ENCODE measurements around the gene BACE1. TPM values are rescaled to one million over a fixed set of nuclear protein-coding genes. Genes with fewer than 3 reads are reported as not detected.
"Not testable (repeated sequence)": the region's sequence is repeated elsewhere in the genome, so short reads cannot be mapped to it uniquely, and the experiment has no call there.

BACE1 gene
- total RNA-seq, 1 donor from 2014 or later, result 27.3 TPM

GRCh38 chr11:117278347-117278746 is 37.7 kb downstream of the BACE1 start:
- DNase-seq (ENCODE audit: low read depth), result no peak

DNA sequence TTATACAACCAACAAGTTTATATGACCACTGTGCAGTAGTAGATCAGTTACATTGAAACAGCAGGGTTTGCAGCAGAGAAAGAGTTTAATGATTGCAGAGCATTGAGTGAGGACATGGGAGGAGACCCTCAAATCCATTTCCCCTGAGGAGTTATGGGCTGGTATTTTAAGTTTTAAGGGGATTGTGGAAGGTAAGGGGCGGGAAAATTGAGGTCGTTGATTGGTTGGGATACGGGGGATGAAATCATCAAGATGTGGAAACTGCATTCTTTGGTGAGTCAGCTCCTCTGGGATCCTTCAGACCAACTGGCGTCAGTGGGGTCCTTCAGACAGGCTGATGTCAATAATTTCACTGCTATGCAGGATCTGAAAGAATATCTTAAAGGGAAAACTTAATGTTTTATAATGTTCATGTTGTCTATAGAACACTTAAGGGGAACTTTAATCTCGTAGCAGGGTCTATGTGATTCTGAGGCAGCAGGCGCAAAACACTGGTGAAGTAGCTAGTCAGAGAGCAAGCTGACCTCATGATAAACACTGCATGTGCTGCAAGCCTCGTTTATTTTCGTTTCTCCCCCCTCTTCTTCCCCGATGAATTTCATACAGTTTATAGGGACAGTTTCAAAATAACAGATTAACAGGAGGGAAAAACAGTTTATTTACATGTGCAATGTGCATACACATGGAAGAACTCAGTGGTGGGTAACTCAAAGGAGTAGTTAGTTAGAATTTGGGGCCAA is 42.3 kb downstream of the BACE1 start:
- no peak for DNase-seq (ENCODE audit: low read depth)

GRCh38 chr11:117272175-117272574 is 43.9 kb downstream of the BACE1 start:
- not testable (repeated sequence) for DNase-seq (ENCODE audit: low read depth)

DNA sequence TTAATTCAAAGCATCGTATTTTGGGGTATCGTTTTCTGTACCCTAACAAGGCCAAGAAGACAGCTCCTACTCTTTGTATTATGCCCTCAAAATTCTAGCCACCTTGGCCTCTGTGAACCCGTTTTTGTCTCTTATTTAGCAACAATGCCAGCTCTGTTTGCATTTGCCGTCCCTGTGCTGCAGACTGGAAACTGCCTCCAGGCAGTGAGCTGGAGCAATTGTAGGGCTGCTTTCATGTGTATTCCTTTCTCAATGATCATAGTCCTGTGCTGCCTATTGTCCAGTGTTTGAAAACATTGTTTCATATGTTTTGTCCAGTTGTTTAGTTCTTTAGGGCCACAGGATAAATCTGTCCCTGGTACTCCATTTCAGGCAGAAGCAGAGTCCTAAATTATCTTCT is 44.8 kb downstream of the BACE1 start:
- no peak for DNase-seq (ENCODE audit: low read depth)

GRCh38 chr11:117269856-117270255 is 46.2 kb downstream of the BACE1 start:
- DNase-seq (ENCODE audit: low read depth), result no peak

DNA sequence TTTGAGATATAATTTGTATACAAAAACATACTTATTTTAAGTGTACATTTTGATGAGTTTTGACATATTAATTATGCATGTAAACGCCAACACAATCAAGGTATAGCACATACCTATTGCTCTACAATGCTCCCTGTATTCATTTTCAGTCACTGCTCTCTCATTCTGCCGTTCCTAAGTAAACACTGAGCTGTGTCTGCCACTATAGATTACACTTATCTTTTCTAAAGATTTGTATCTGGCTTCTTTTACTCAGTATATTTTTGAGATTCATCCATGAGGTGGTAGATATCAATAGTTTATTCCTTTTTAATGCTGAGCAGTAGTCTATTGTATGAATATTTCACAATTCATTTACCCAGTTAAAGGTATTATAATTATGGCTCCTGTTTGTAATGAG is 50.3 kb downstream of the BACE1 start:
- no peak for DNase-seq (ENCODE audit: low read depth)

GRCh38 chr11:117264624-117265323 is 51.3 kb downstream of the BACE1 start:
- not testable (repeated sequence) for DNase-seq (ENCODE audit: low read depth)

DNA sequence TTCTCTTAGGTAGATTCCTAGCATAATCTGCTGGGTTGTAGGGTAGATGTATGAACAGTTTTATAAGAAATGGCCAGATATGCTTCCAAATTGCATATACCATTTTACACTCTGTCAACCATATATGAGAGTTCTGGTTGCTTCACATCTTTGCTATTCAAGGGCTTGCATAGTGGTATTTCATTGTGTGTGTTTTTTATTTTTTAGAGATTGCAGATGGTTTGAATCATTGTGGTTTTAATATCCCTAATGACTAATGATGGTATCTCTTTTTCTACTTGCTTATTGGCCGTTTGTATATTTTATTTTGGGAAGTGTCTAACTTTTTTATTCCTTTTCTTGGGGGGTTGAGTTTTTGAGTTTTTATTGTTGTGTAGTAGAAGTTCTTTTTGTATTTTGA is 56.6 kb downstream of the BACE1 start:
- DNase-seq (ENCODE audit: low read depth), result no peak

DNA sequence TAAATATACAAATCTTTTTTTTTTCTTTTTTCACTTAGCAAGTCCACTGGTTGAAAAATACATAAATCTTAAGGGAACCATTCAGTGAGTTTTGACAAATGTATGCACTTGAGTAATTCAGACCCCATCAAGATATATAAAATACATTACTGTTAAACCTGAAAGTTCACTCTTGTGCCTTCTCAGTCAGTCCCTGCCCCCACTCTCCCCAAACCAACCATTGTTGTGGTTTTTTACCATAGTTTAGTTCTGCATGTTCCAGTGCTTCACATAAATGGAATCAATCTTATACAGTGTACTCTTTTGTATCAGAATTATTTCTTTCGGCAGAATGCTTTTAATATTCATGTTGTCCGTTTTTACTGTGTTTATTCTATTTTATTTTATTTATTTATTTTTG is 57.5 kb downstream of the BACE1 start:
- no peak for DNase-seq (ENCODE audit: low read depth)

- DNase-seq (ENCODE audit: low read depth), result no peak
Measured at GRCh38 chr11:117256573-117256972, 59.5 kb downstream of the BACE1 start.

DNA sequence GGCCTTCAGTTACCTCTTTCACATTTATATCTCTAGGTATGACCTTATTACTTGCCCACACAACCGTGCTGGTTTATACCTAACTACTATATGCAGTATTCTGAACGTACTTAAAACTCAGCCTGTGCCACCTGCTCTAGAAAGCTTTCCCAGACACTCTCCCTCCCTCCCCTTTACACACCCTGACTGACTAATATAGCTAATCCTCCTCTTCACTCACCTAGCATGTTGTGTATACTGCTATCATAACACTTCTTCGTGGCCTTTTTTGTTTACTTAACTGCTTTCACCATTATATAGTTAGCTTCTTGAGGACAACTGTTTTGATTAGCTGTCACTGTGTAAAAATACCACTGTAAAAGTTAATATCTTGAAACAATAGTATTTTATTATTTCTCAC is 60.1 kb downstream of the BACE1 start:
- DNase-seq (ENCODE audit: low read depth), result no peak

DNA sequence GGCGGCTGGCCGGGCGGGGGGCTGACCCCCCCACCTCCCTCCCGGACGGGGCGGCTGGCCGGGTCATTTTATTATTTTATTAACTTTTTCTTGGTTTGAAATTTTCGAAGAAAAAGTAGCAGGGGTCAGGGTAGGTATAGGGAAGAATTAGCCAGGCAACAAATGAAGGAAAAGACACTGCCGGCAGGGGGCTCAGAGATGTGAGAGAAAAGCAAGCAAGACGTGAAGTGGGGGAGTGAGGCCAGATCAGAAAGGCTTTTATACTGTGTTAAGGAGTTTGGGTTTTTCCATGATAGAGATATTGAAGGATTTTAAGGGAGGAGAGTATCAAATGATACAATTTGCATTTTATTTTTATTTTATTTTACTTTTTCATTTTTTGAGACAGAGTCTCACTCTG is 64.5 kb downstream of the BACE1 start:
- DNase-seq (ENCODE audit: low read depth), result no peak

DNA sequence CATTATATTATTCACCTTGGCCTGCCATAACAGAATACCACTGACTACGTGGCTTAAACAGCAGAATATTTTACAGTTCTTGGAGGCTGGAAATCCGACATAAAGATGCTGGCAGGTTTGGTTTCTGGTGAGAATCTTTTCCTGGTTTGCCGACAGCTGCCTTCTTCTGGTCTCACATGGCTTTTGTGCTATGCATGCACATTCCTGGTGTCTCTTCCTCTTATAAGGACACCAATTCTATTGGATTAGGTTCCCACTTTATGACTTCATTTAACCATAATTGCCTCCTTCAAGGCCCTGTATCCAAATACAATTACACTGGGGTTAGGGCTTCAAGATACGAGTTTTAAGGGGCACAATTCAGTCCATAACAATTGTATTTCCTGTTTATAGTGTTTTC is 66.5 kb downstream of the BACE1 start:
- no peak for DNase-seq (ENCODE audit: low read depth)

- no peak for DNase-seq (ENCODE audit: low read depth)
Measured at GRCh38 chr11:117248341-117248740, 67.7 kb downstream of the BACE1 start.

- DNase-seq (ENCODE audit: low read depth), result no peak
Measured at GRCh38 chr11:117239295-117239694, 76.8 kb downstream of the BACE1 start.

GRCh38 chr11:117238221-117238620 is 77.8 kb downstream of the BACE1 start:
- no peak for DNase-seq (ENCODE audit: low read depth)

Other genes starting within 250 kb of the BACE1 start
- 7.6 and 31.3 TPM in 2 replicates for gene SIK3, start 217.8 kb downstream of the BACE1 start, total RNA-seq
- gene PAFAH1B2, start 172.0 kb downstream of the BACE1 start, total RNA-seq, result 238 and 242 TPM in 2 replicates
- gene SIDT2, start 137.5 kb downstream of the BACE1 start, total RNA-seq, result 5.4 and 35.5 TPM in 2 replicates
- gene TAGLN, start 116.9 kb downstream of the BACE1 start, total RNA-seq, result 68.5 and 487 TPM in 2 replicates
- gene PCSK7, start 84.2 kb downstream of the BACE1 start, total RNA-seq, result 40.5 and 74.3 TPM in 2 replicates
- gene RNF214, start 83.6 kb downstream of the BACE1 start, total RNA-seq, result 5.7 and 21.6 TPM in 2 replicates
- gene BACE1-AS, start 24.9 kb downstream of the BACE1 start, total RNA-seq, result 0.87 and 5.0 TPM in 2 replicates
- 21.2 and 24.1 TPM in 2 replicates for gene CEP164, start 11.6 kb upstream of the BACE1 start, total RNA-seq